ENCODE data around the gene FOXB1.

- TF ChIP-seq CTCF (CRISPR knock-in tag; IDR thresholded peaks at IDR 0.05) (no peak), EZH2 (conservative IDR thresholded peaks at IDR 0.05; ENCODE audit: low read depth, low read length) (no peak), ZNF33A (CRISPR knock-in tag; IDR thresholded peaks at IDR 0.05; ENCODE audit: borderline replicate concordance) (no peak), POLR2A (IDR thresholded peaks at IDR 0.05; ENCODE audit: insufficient read depth in 1 of 2, low read depth in 2 of 2, low read length in 2 of 2) (no peak), ASH2L (IDR thresholded peaks at IDR 0.05; ENCODE audit: insufficient read length, low read depth, low read length) (no peak), SP2 (CRISPR knock-in tag; IDR thresholded peaks at IDR 0.05) (no peak), ZNF616 (CRISPR knock-in tag; IDR thresholded peaks at IDR 0.05; ENCODE audit: low read depth) (no peak), HMG20A (CRISPR knock-in tag; IDR thresholded peaks at IDR 0.05; ENCODE audit: borderline replicate concordance) (no peak)
These were observed 685 bp upstream of the FOXB1 start for GRCh38 chr15:60003243-60004008.
